Measurements from ENCODE around the gene NPC2. TPM values are rescaled to one million over a fixed set of nuclear protein-coding genes. Genes with fewer than 3 reads are reported as not detected.

NPC2 gene
- total RNA-seq, 4 donors from 2014 or later, result 174 to 331 (median 251) TPM

- no peak overlapping the region for H3K4me3 ChIP-seq
- no peak for TF ChIP-seq CTCF (IDR thresholded peaks at IDR 0.05)
- TF ChIP-seq POLR2A (IDR thresholded peaks at IDR 0.05), result no peak
- H3K4me1 ChIP-seq, result peaks cover 0 to 18% (median 0%) of the 10 kb centered on the region in 3 donors
- WGBS, 2 donors, result 48 to 49% methylated on average over 7 of the region's 7 CpGs
- H3K27ac ChIP-seq, result peak overlapping the region in 2 of 4 donors; percentile 4 to 21
- peaks cover 0 to 26% (median 3%) of the 10 kb centered on the region in 3 donors for H3K36me3 ChIP-seq
- intact Hi-C loops (cut with DNase I), result loop anchor here (10.0 kb wide), 1 partner anchor 115 kb away; no protein-coding TSS in a partner anchor
- no peak for DNase-seq
- H3K9me3 ChIP-seq, result no peaks in the 10 kb centered on the region
- H3K27me3 ChIP-seq, result no peaks in the 10 kb centered on the region
Measured at GRCh38 chr14:74469548-74470518, 23.3 kb downstream of the NPC2 start.

- H3K4me1 ChIP-seq, result peaks cover 0 to 18% (median 0%) of the 10 kb centered on the region in 3 donors
- no peak overlapping the region for H3K4me3 ChIP-seq
- no peaks in the 10 kb centered on the region for H3K27me3 ChIP-seq
- no peak overlapping the region for H3K27ac ChIP-seq
- H3K36me3 ChIP-seq, result peaks cover 0 to 13% (median 0%) of the 10 kb centered on the region in 3 donors
- no peak for TF ChIP-seq POLR2A (IDR thresholded peaks at IDR 0.05)
- TF ChIP-seq CTCF (IDR thresholded peaks at IDR 0.05), result no peak
- intact Hi-C loops (cut with DNase I), result no loop called here
- H3K9me3 ChIP-seq, result no peaks in the 10 kb centered on the region
- no peak for DNase-seq
- WGBS, 2 donors, result 94 to 95% methylated on average over 3 of the region's 3 CpGs
Measured at GRCh38 chr14:74468513-74468912, 24.6 kb downstream of the NPC2 start.

GRCh38 chr14:74465335-74465734, 27.8 kb downstream of the NPC2 start:
- Histone ChIP-seq H3K4me3 (no peak overlapping the region), H3K36me3 (no peaks in the 10 kb centered on the region), H3K27me3 (no peaks in the 10 kb centered on the region), H3K27ac (no peak overlapping the region), H3K9me3 (no peaks in the 10 kb centered on the region), H3K4me1 (peaks cover 0 to 16% (median 0%) of the 10 kb centered on the region in 3 donors)
- no peak for DNase-seq
- 89 to 100% methylated on average over 1 to 2 of the region's 2 CpGs for WGBS, 2 donors
- no peak for TF ChIP-seq POLR2A (IDR thresholded peaks at IDR 0.05)
- no peak for TF ChIP-seq CTCF (IDR thresholded peaks at IDR 0.05)
- intact Hi-C loops (cut with DNase I), result no loop called here

- Histone ChIP-seq H3K27me3 (no peaks in the 10 kb centered on the region), H3K27ac (no peak overlapping the region), H3K36me3 (no peaks in the 10 kb centered on the region), H3K4me1 (peaks cover 0 to 15% (median 0%) of the 10 kb centered on the region in 3 donors), H3K9me3 (no peaks in the 10 kb centered on the region), H3K4me3 (no peak overlapping the region)
- DNase-seq, result no peak
- 96% methylated on average over 3 of the region's 3 CpGs; no CpG with 5 or more reads in 1 of the 2 donors for WGBS, 2 donors
- TF ChIP-seq POLR2A (IDR thresholded peaks at IDR 0.05) (no peak), CTCF (IDR thresholded peaks at IDR 0.05) (no peak)
- intact Hi-C loops (cut with DNase I), result no loop called here
Measured at GRCh38 chr14:74464785-74465184, 28.3 kb downstream of the NPC2 start.

GRCh38 chr14:74463697-74464096, 29.4 kb downstream of the NPC2 start:
- intact Hi-C loops (cut with DNase I), result no loop called here
- 73 to 78% methylated on average over 3 to 5 of the region's 5 CpGs for WGBS, 2 donors
- H3K4me1 ChIP-seq, result peaks cover 0 to 15% (median 0%) of the 10 kb centered on the region in 3 donors
- no peak for DNase-seq
- H3K4me3 ChIP-seq, result no peak overlapping the region
- no peak overlapping the region for H3K27ac ChIP-seq
- H3K9me3 ChIP-seq, result no peaks in the 10 kb centered on the region
- H3K36me3 ChIP-seq, result no peaks in the 10 kb centered on the region
- H3K27me3 ChIP-seq, result no peaks in the 10 kb centered on the region
- no peak for TF ChIP-seq POLR2A (IDR thresholded peaks at IDR 0.05)
- no peak for TF ChIP-seq CTCF (IDR thresholded peaks at IDR 0.05)
